ENCODE data around the gene CDRT15L2. TPM values are rescaled to one million over a fixed set of nuclear protein-coding genes. Genes with fewer than 3 reads are reported as not detected.

Gene CDRT15L2
- polyA plus RNA-seq, 4 donors = not detected

Other genes starting within 250 kb of the CDRT15L2 start
- gene LGALS9B, start 112.2 kb upstream of the CDRT15L2 start, polyA plus RNA-seq = 1 to 10 TPM in 3 of 4 donors, not detected in 1; 1.2 to 5.7 (median 1.9) TPM

Data from small intestine (tissue), 4 donors.